Right lobe of liver (tissue), 4 donors: ENCODE data around the gene ZBTB9.

Source experiments
- CTCF ChIP-seq, 4 donors: fragments of 200-600 bp in 3 of 4; fragments of 450-650 bp in 1 of 4; IDR thresholded peaks; one replicate each; pipeline versions ENCODE4 v1.5.1 to v1.8.0; 2016 to 2022; ENCODE audit warnings: antibody characterized with exemption in 4 of 4, mild to moderate bottlenecking in 2 of 4
- POLR2A ChIP-seq: fragments of 450-650 bp; IDR thresholded peaks from one replicate; pipeline ENCODE4 v1.6.1; 2017; ENCODE audit warnings: antibody characterized with exemption, mild to moderate bottlenecking
- donor health status: DM: no; HTN: no; CAD: no.
- donor health status: DM: no; HTN: no; CAD: no.
- donor health status: DM: no; HTN: yes; CAD: no.

GRCh38 chr6:33406126-33406525 lies 48.2 kb upstream of the ZBTB9 start:
- no peak for TF ChIP-seq POLR2A
- TF ChIP-seq CTCF (IDR thresholded peaks at IDR 0.05): no peak
